ENCODE measurements around the gene CORIN.
"Not testable (repeated sequence)": the region's sequence is repeated elsewhere in the genome, so short reads cannot be mapped to it uniquely, and the experiment has no call there.

CORIN gene

DNA sequence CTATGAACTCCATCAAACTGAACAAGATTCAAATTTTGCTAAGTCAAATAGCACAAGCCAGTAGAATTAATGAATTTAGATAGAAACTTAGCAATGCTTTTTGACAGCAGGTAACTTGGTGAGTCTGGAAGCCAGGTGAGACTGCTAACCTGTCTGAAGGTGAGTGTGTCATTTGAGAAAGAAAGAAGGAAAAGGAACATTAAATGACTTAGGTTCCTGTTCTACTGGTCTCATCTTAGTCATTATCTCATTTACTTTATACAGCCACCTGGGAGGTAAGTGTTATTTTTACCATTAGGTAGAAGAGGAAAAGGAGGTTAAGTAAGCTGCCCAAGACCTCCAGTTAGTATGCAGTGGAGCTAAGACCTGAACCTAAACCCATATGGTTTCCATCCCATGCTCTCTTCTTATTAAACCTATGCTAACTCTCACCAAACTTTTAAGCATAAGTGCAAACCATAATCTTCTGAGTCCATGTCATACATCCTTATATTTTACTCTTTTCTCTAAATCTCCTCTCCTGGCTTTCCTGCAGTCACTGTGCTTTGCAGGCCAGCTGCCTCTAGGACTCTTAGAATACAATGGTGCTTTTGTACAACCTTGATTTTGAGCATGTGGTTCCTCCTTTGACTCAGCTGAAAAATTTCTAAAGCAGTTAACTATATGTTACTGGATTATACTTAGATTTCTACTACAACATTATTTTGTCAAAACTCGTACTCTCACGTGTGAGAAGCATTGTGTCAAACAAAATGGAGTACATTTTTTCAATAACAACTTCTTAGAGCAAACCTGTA lies 284.3 kb downstream of the CORIN start:
- Histone ChIP-seq H2AFZ (ENCODE audit: low read depth, low read length) (no peak overlapping the region), H3K4me3 (ENCODE audit: low read depth in 1 of 2, low read length in 2 of 2) (no peak overlapping the region), H3K27ac (ENCODE audit: low read length) (no peak overlapping the region), H3K4me2 (ENCODE audit: insufficient read depth, low read length) (no peak overlapping the region), H3K4me1 (ENCODE audit: insufficient read depth, low read length) (no peaks in the 10 kb centered on the region), H3K9me3 (ENCODE audit: insufficient read depth, low read length, severe bottlenecking) (no peaks in the 10 kb centered on the region), H4K20me1 (ENCODE audit: insufficient read depth, low read length) (no peaks in the 10 kb centered on the region), H3K36me3 (ENCODE audit: insufficient read depth, low read length) (peaks cover 51% of the 10 kb centered on the region), H3K9ac (ENCODE audit: low read depth, low read length) (no peak overlapping the region), H3K27me3 (ENCODE audit: insufficient read depth, low read length, poor library complexity) (no peaks in the 10 kb centered on the region), H3K79me2 (ENCODE audit: insufficient read depth, low read length) (no peaks in the 10 kb centered on the region)
- TF ChIP-seq, protein P1, sequence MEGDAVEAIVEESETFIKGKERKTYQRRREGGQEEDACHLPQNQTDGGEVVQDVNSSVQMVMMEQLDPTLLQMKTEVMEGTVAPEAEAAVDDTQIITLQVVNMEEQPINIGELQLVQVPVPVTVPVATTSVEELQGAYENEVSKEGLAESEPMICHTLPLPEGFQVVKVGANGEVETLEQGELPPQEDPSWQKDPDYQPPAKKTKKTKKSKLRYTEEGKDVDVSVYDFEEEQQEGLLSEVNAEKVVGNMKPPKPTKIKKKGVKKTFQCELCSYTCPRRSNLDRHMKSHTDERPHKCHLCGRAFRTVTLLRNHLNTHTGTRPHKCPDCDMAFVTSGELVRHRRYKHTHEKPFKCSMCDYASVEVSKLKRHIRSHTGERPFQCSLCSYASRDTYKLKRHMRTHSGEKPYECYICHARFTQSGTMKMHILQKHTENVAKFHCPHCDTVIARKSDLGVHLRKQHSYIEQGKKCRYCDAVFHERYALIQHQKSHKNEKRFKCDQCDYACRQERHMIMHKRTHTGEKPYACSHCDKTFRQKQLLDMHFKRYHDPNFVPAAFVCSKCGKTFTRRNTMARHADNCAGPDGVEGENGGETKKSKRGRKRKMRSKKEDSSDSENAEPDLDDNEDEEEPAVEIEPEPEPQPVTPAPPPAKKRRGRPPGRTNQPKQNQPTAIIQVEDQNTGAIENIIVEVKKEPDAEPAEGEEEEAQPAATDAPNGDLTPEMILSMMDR (IDR thresholded peaks at IDR 0.05; ENCODE audit: borderline replicate concordance, extremely low read depth, low read length, poor library complexity, severe bottlenecking): no peak
- TF ChIP-seq EZH2 (IDR thresholded peaks at IDR 0.05; ENCODE audit: borderline replicate concordance, low read depth, low read length, severe bottlenecking): no peak
- DNase-seq (no peak), ATAC-seq (ENCODE audit: insufficient read depth, low read depth) (no peak)

DNA sequence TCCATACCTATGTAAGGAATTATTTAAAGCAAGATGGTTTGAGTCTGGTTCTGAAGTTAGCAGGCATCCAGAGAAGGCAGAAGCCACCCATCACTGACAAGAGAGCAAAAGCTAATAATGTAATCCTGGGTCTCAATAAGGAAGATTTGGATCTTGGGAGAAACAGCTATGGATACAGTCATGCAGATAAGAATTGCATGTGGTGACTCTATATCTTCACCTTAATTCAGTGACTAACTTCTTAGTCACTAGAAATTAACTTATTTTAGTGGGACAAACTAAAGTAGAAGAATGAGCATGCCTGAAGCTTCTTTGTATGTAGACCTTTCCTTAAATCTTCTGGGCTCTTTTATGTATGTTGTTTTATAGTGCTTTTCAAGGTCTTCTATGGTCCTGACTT lies 286.2 kb downstream of the CORIN start:
- Histone ChIP-seq H3K36me3 (ENCODE audit: insufficient read depth, low read length) (peaks cover 59% of the 10 kb centered on the region), H3K4me1 (ENCODE audit: insufficient read depth, low read length) (no peaks in the 10 kb centered on the region), H3K9ac (ENCODE audit: low read depth, low read length) (no peak overlapping the region), H3K4me3 (ENCODE audit: low read depth in 1 of 2, low read length in 2 of 2) (no peak overlapping the region), H3K27me3 (ENCODE audit: insufficient read depth, low read length, poor library complexity) (no peaks in the 10 kb centered on the region), H4K20me1 (ENCODE audit: insufficient read depth, low read length) (no peaks in the 10 kb centered on the region), H3K4me2 (ENCODE audit: insufficient read depth, low read length) (no peak overlapping the region), H3K27ac (ENCODE audit: low read length) (no peak overlapping the region), H3K9me3 (ENCODE audit: insufficient read depth, low read length, severe bottlenecking) (no peaks in the 10 kb centered on the region), H3K79me2 (ENCODE audit: insufficient read depth, low read length) (no peaks in the 10 kb centered on the region), H2AFZ (ENCODE audit: low read depth, low read length) (no peak overlapping the region)
- no peak for DNase-seq
- TF ChIP-seq, protein P1 (IDR thresholded peaks at IDR 0.05; ENCODE audit: borderline replicate concordance, extremely low read depth, low read length, poor library complexity, severe bottlenecking): no peak
- no peak for TF ChIP-seq EZH2 (IDR thresholded peaks at IDR 0.05; ENCODE audit: borderline replicate concordance, low read depth, low read length, severe bottlenecking)
- ATAC-seq (ENCODE audit: insufficient read depth, low read depth): no peak

DNA sequence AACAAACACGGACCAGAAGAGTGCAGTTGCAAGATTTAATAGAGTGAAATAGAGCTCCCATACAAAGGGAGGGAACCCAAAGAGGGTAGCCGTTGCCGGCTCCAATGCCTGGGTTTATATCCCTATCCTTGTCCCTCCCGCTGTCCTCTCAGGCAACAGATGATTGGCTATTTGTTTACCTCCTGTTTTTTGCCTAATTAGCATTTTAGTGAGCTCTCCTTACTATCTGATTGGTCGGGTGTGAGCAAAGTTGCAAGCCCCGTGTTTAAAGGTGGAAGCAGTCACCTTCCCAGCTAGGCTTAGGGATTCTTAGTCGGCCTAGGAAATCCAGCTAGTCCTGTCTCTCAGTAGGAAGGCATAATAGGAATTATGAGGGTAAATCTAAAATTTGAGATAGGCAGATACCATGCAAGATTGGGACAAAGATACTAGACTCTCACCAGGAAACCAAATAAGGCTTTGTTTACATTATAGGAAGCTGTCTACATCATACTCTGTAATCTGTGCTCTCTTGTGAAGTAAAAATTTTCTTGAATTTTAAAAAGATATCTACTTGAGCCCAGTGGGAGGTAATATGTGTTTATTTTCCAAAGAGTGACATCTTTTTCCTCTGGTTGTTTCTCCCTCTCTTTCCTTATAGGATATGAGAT lies 286.8 kb downstream of the CORIN start:
- Histone ChIP-seq H3K36me3 (ENCODE audit: insufficient read depth, low read length) (peaks cover 65% of the 10 kb centered on the region), H2AFZ (ENCODE audit: low read depth, low read length) (no peak overlapping the region), H3K4me3 (ENCODE audit: low read depth in 1 of 2, low read length in 2 of 2) (no peak overlapping the region), H3K4me1 (ENCODE audit: insufficient read depth, low read length) (no peaks in the 10 kb centered on the region), H4K20me1 (ENCODE audit: insufficient read depth, low read length) (no peaks in the 10 kb centered on the region), H3K9me3 (ENCODE audit: insufficient read depth, low read length, severe bottlenecking) (no peaks in the 10 kb centered on the region), H3K9ac (ENCODE audit: low read depth, low read length) (no peak overlapping the region), H3K27me3 (ENCODE audit: insufficient read depth, low read length, poor library complexity) (no peaks in the 10 kb centered on the region), H3K27ac (ENCODE audit: low read length) (no peak overlapping the region), H3K4me2 (ENCODE audit: insufficient read depth, low read length) (no peak overlapping the region), H3K79me2 (ENCODE audit: insufficient read depth, low read length) (no peaks in the 10 kb centered on the region)
- TF ChIP-seq EZH2 (IDR thresholded peaks at IDR 0.05; ENCODE audit: borderline replicate concordance, low read depth, low read length, severe bottlenecking): no peak
- TF ChIP-seq, protein P1 (IDR thresholded peaks at IDR 0.05; ENCODE audit: borderline replicate concordance, extremely low read depth, low read length, poor library complexity, severe bottlenecking): no peak
- no peak for ATAC-seq (ENCODE audit: insufficient read depth, low read depth)
- no peak for DNase-seq

DNA sequence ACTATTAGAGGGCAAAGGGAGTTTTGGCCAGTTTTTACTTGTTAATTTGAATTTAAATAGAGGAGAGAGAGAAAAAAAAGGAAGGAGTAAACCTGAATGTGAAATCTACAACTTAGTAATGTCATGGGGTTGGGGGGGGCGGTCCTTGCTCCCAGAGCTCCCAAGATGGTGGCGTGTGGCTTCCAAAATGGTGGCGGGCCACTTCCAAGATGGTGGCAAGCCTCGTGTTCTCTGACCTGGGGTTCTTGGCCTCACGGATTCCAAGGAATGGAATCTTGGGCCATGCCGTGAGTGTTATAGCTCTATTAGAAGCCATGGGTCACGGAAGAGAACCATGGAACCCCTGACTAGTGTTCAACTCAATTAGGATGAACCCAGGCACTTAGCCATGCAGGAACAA lies 287.5 kb downstream of the CORIN start:
- H3K9me3 ChIP-seq (ENCODE audit: insufficient read depth, low read length, severe bottlenecking); ATAC-seq (ENCODE audit: insufficient read depth, low read depth); H3K4me1 ChIP-seq (ENCODE audit: insufficient read depth, low read length); H3K4me2 ChIP-seq (ENCODE audit: insufficient read depth, low read length); H2AFZ ChIP-seq (ENCODE audit: low read depth, low read length); H3K79me2 ChIP-seq (ENCODE audit: insufficient read depth, low read length); H3K4me3 ChIP-seq (ENCODE audit: low read depth in 1 of 2, low read length in 2 of 2); H3K9ac ChIP-seq (ENCODE audit: low read depth, low read length); DNase-seq; H4K20me1 ChIP-seq (ENCODE audit: insufficient read depth, low read length); H3K27ac ChIP-seq (ENCODE audit: low read length); H3K27me3 ChIP-seq (ENCODE audit: insufficient read depth, low read length, poor library complexity): not testable (repeated sequence)
- peaks cover 69% of the 10 kb centered on the region for H3K36me3 ChIP-seq (ENCODE audit: insufficient read depth, low read length)

Data from DND-41 (cell line).